Measurements from ENCODE around the gene LRRC7.

GRCh38 chr1:69991644-69992043 is 423.9 kb downstream of the LRRC7 start:
- TF ChIP-seq EZH2 (optimal IDR thresholded peaks at IDR 0.05; ENCODE audit: low read depth, low read length), result no peak
- TF ChIP-seq, protein P1, sequence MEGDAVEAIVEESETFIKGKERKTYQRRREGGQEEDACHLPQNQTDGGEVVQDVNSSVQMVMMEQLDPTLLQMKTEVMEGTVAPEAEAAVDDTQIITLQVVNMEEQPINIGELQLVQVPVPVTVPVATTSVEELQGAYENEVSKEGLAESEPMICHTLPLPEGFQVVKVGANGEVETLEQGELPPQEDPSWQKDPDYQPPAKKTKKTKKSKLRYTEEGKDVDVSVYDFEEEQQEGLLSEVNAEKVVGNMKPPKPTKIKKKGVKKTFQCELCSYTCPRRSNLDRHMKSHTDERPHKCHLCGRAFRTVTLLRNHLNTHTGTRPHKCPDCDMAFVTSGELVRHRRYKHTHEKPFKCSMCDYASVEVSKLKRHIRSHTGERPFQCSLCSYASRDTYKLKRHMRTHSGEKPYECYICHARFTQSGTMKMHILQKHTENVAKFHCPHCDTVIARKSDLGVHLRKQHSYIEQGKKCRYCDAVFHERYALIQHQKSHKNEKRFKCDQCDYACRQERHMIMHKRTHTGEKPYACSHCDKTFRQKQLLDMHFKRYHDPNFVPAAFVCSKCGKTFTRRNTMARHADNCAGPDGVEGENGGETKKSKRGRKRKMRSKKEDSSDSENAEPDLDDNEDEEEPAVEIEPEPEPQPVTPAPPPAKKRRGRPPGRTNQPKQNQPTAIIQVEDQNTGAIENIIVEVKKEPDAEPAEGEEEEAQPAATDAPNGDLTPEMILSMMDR (IDR thresholded peaks at IDR 0.05; ENCODE audit: low read length), result no peak
- TF ChIP-seq EZH2phosphoT487 (IDR thresholded peaks at IDR 0.05; ENCODE audit: low read length), result no peak
